ENCODE measurements around the gene CA10. TPM values are rescaled to one million over a fixed set of nuclear protein-coding genes. Genes with fewer than 3 reads are reported as not detected.

Gene CA10
- total and polyA plus RNA-seq, 2 experiments from 2014 or later = not detected

DNA sequence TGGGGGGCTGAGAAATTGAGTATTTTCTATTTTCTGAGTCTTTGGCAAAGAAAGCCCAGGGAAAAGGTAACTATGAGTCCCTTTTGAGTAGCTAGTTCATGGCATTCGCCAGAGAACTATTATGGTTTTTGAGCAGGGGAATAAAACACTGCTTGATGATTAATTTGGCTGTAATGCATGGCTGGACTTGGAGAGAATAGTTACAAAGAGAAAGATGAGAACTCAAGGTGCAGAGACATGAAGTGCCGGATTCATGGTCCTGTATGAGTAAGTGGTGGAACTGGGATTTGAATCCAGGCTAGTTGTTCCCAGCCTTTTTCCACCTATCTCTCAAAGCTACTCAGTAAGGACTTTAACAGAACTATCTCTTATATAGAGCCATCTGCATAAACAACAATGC, 266.6 kb downstream of the CA10 start:
- DNase-seq = no peak
- no peaks in the 10 kb centered on the region for H3K4me1 ChIP-seq (ENCODE audit: insufficient read depth)
- H3K27me3 ChIP-seq (replicated peaks; ENCODE audit: insufficient read depth) = no peaks in the 10 kb centered on the region
- H3F3A ChIP-seq (ENCODE audit: insufficient read depth) = no peaks in the 10 kb centered on the region
- H3K4me3 ChIP-seq = no peak overlapping the region
- TF ChIP-seq EZH2phosphoT487 (IDR thresholded peaks at IDR 0.05; ENCODE audit: insufficient read depth, low read depth) (no peak), EZH2 (IDR thresholded peaks at IDR 0.05; ENCODE audit: insufficient read depth, poor library complexity, severe bottlenecking) (no peak)
- no peaks in the 10 kb centered on the region for H3K79me2 ChIP-seq (ENCODE audit: insufficient read depth)
- no peak overlapping the region for H2AFZ ChIP-seq
- 15 to 16% methylated on average over 2 of the region's 2 CpGs for WGBS, 2 experiments (ENCODE audit: low coverage in 1 of 2, low lambda C conversion rate in 2 of 2, missing lambda C conversion rate in 2 of 2)
- no peak overlapping the region for H3K9ac ChIP-seq
- in situ Hi-C loops (cut with MboI) = no loop called here
- no peak overlapping the region for H3K4me2 ChIP-seq (ENCODE audit: unreplicated experiment)
- H3K27ac ChIP-seq = no peak overlapping the region
- no peaks in the 10 kb centered on the region for H3K36me3 ChIP-seq (ENCODE audit: low read depth)
- no peaks in the 10 kb centered on the region for H3K9me3 ChIP-seq (ENCODE audit: low read depth)
- H3K9me2 ChIP-seq (ENCODE audit: insufficient read depth) = no peaks in the 10 kb centered on the region
- no peaks in the 10 kb centered on the region for H4K20me1 ChIP-seq (ENCODE audit: insufficient read depth)

DNA sequence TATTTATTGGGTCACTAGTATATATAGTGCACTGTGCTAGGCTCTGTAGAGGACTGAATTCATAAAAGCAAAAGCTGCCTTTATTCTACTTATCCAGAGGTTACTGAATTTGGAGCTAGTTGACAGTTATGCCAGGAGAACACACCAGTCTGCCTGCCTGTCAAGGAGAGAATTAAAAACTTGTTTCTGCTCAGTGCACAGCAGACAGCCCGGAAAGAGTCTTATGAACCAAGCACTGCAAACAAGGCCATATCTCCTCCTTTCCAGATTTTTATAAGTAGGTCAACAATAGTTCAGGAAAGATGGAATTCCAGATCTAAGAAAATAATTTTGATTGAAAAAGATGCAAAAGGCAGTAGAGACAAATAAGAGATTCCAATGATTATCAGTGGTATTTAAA, 267.8 kb downstream of the CA10 start:
- Histone ChIP-seq H3K79me2 (ENCODE audit: insufficient read depth) (no peaks in the 10 kb centered on the region), H3F3A (ENCODE audit: insufficient read depth) (no peaks in the 10 kb centered on the region), H3K9ac (no peak overlapping the region), H3K27ac (no peak overlapping the region), H3K9me3 (ENCODE audit: low read depth) (no peaks in the 10 kb centered on the region), H3K9me2 (ENCODE audit: insufficient read depth) (no peaks in the 10 kb centered on the region), H3K27me3 (replicated peaks; ENCODE audit: insufficient read depth) (no peaks in the 10 kb centered on the region), H3K4me2 (ENCODE audit: unreplicated experiment) (no peak overlapping the region), H3K4me3 (no peak overlapping the region), H4K20me1 (ENCODE audit: insufficient read depth) (no peaks in the 10 kb centered on the region), H3K36me3 (ENCODE audit: low read depth) (no peaks in the 10 kb centered on the region), H3K4me1 (ENCODE audit: insufficient read depth) (no peaks in the 10 kb centered on the region), H2AFZ (no peak overlapping the region)
- DNase-seq = no peak
- WGBS, 2 experiments (ENCODE audit: low coverage in 1 of 2, low lambda C conversion rate in 2 of 2, missing lambda C conversion rate in 2 of 2) = 22 to 27% methylated on average over 1 of the region's 1 CpG
- TF ChIP-seq EZH2 (IDR thresholded peaks at IDR 0.05; ENCODE audit: insufficient read depth, poor library complexity, severe bottlenecking) (no peak), EZH2phosphoT487 (IDR thresholded peaks at IDR 0.05; ENCODE audit: insufficient read depth, low read depth) (no peak)
- in situ Hi-C loops (cut with MboI) = no loop called here

DNA sequence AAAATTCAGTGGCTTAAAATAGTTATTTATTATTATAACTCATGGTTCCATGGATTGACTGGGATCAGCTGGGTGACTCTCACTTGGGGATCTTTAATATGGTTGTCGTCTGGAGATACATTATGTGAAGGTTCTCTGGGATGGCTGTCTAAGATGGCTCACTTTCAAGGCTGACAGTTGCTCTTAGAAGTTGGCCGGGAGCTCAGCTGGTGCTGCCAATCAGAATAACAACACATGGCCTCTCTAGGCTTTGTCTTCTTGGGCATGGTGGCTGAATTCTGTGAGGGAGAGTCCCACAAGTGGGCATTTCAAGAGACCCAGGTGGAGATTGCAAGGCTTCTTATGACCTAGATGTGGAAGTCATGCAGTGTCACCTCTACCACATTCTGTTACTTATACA, 269.7 kb downstream of the CA10 start:
- Histone ChIP-seq H3K4me3 (no peak overlapping the region), H2AFZ (no peak overlapping the region), H3F3A (ENCODE audit: insufficient read depth) (no peaks in the 10 kb centered on the region), H3K9ac (no peak overlapping the region), H3K9me2 (ENCODE audit: insufficient read depth) (no peaks in the 10 kb centered on the region), H3K4me1 (ENCODE audit: insufficient read depth) (no peaks in the 10 kb centered on the region), H3K79me2 (ENCODE audit: insufficient read depth) (no peaks in the 10 kb centered on the region), H4K20me1 (ENCODE audit: insufficient read depth) (no peaks in the 10 kb centered on the region), H3K27me3 (replicated peaks; ENCODE audit: insufficient read depth) (no peaks in the 10 kb centered on the region), H3K4me2 (ENCODE audit: unreplicated experiment) (no peak overlapping the region), H3K9me3 (ENCODE audit: low read depth) (no peaks in the 10 kb centered on the region), H3K36me3 (ENCODE audit: low read depth) (no peaks in the 10 kb centered on the region), H3K27ac (no peak overlapping the region)
- in situ Hi-C loops (cut with MboI) = no loop called here
- WGBS, 2 experiments (ENCODE audit: low coverage in 1 of 2, low lambda C conversion rate in 2 of 2, missing lambda C conversion rate in 2 of 2) = 25 to 32% methylated on average over 2 of the region's 2 CpGs
- no peak for TF ChIP-seq EZH2 (IDR thresholded peaks at IDR 0.05; ENCODE audit: insufficient read depth, poor library complexity, severe bottlenecking)
- no peak for TF ChIP-seq EZH2phosphoT487 (IDR thresholded peaks at IDR 0.05; ENCODE audit: insufficient read depth, low read depth)
- no peak for DNase-seq

DNA sequence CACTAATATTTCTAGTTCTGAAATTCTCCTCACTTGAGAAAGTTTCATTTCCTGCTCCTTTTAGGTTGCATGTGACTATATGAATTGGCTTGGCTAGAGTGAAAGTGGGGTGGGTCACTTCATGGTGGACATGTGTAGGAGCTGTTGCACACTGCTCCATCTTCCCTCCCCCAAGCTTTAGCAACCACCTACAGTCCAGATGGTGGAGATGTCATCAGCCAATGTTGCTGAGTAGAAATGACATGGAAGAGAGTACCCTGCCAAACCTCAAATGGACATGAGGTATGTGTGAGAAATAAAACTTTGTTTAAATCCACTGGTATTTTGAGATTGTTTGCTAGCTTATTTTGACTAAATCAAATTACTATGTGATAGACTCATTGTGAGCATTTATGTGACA, 281.5 kb downstream of the CA10 start:
- TF ChIP-seq EZH2phosphoT487 (IDR thresholded peaks at IDR 0.05; ENCODE audit: insufficient read depth, low read depth) = no peak
- no peak for TF ChIP-seq EZH2 (IDR thresholded peaks at IDR 0.05; ENCODE audit: insufficient read depth, poor library complexity, severe bottlenecking)
- in situ Hi-C loops (cut with MboI) = no loop called here
- DNase-seq = no peak
- no peaks in the 10 kb centered on the region for H4K20me1 ChIP-seq (ENCODE audit: insufficient read depth)
- H3K79me2 ChIP-seq (ENCODE audit: insufficient read depth) = no peaks in the 10 kb centered on the region
- no peak overlapping the region for H3K4me3 ChIP-seq
- H3K27ac ChIP-seq = no peak overlapping the region
- H3K36me3 ChIP-seq (ENCODE audit: low read depth) = no peaks in the 10 kb centered on the region
- H3K4me2 ChIP-seq (ENCODE audit: unreplicated experiment) = no peak overlapping the region
- no peaks in the 10 kb centered on the region for H3K27me3 ChIP-seq (replicated peaks; ENCODE audit: insufficient read depth)
- H3K9me2 ChIP-seq (ENCODE audit: insufficient read depth) = no peaks in the 10 kb centered on the region
- H3K4me1 ChIP-seq (ENCODE audit: insufficient read depth) = no peaks in the 10 kb centered on the region
- H3K9ac ChIP-seq = no peak overlapping the region
- H3F3A ChIP-seq (ENCODE audit: insufficient read depth) = no peaks in the 10 kb centered on the region
- no peaks in the 10 kb centered on the region for H3K9me3 ChIP-seq (ENCODE audit: low read depth)
- no peak overlapping the region for H2AFZ ChIP-seq

DNA sequence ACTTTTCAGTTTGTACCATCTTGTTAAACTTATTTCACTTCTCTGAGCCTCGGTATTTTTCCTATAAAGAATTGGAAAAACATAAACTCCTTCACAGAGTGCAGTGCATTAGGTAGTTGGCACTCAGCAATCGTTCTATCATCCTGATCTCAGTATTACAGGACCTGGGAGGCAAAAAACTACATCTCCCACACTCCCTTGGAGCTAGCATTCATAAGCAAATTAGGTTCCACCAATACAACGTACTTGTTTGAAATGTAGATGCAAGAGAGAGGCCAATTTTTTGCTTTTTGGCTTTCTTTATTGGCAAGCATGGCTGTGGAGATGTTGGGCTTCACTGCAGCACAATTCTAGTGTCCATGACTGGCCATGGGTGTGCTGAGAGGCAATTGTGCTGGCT, 285.2 kb downstream of the CA10 start:
- in situ Hi-C loops (cut with MboI) = no loop called here
- Histone ChIP-seq H3K36me3 (ENCODE audit: low read depth) (no peaks in the 10 kb centered on the region), H3K9me2 (ENCODE audit: insufficient read depth) (no peaks in the 10 kb centered on the region), H2AFZ (no peak overlapping the region), H3K4me3 (no peak overlapping the region), H3K79me2 (ENCODE audit: insufficient read depth) (no peaks in the 10 kb centered on the region), H3K27me3 (replicated peaks; ENCODE audit: insufficient read depth) (no peaks in the 10 kb centered on the region), H3K27ac (no peak overlapping the region), H3F3A (ENCODE audit: insufficient read depth) (no peaks in the 10 kb centered on the region), H4K20me1 (ENCODE audit: insufficient read depth) (no peaks in the 10 kb centered on the region), H3K9me3 (ENCODE audit: low read depth) (no peaks in the 10 kb centered on the region), H3K4me2 (ENCODE audit: unreplicated experiment) (no peak overlapping the region), H3K9ac (no peak overlapping the region), H3K4me1 (ENCODE audit: insufficient read depth) (no peaks in the 10 kb centered on the region)
- 1 to 5% methylated on average over 3 of the region's 3 CpGs for WGBS, 2 experiments (ENCODE audit: low coverage in 1 of 2, low lambda C conversion rate in 2 of 2, missing lambda C conversion rate in 2 of 2)
- no peak for DNase-seq
- no peak for TF ChIP-seq EZH2phosphoT487 (IDR thresholded peaks at IDR 0.05; ENCODE audit: insufficient read depth, low read depth)
